ENCODE results near the gene FGD3. TPM values are rescaled to one million over a fixed set of nuclear protein-coding genes. Genes with fewer than 3 reads are reported as not detected.

FGD3 gene
- polyA plus RNA-seq, 1 donor = 3.8 TPM

GRCh38 chr9:93030642-93031628, 83.6 kb downstream of the FGD3 start:
- DNase-seq (ENCODE audit: low read depth) = no peak

- no peak for DNase-seq (ENCODE audit: low read depth)
These were observed 84.5 kb downstream of the FGD3 start for GRCh38 chr9:93031629-93032430.

GRCh38 chr9:93032545-93032944, 85.2 kb downstream of the FGD3 start:
- no peak for DNase-seq (ENCODE audit: low read depth)

GRCh38 chr9:93033531-93033930, 86.2 kb downstream of the FGD3 start:
- no peak for DNase-seq (ENCODE audit: low read depth)

GRCh38 chr9:93035106-93035660, 87.9 kb downstream of the FGD3 start:
- DNase-seq (ENCODE audit: low read depth) = no peak

- DNase-seq (ENCODE audit: low read depth) = no peak
These were observed 88.6 kb downstream of the FGD3 start for GRCh38 chr9:93035821-93036351.

GRCh38 chr9:93036887-93037475, 89.7 kb downstream of the FGD3 start:
- DNase-seq (ENCODE audit: low read depth) = no peak

- DNase-seq (ENCODE audit: low read depth) = no peak
These were observed 90.2 kb downstream of the FGD3 start for GRCh38 chr9:93037476-93037971.

- no peak for DNase-seq (ENCODE audit: low read depth)
These were observed 91.6 kb downstream of the FGD3 start for GRCh38 chr9:93038918-93039317.

- no peak for DNase-seq (ENCODE audit: low read depth)
These were observed 92.1 kb downstream of the FGD3 start for GRCh38 chr9:93039456-93039855.

- DNase-seq (ENCODE audit: low read depth) = no peak
These were observed 92.7 kb downstream of the FGD3 start for GRCh38 chr9:93039976-93040375.

- DNase-seq (ENCODE audit: low read depth) = no peak
These were observed 93.1 kb downstream of the FGD3 start for GRCh38 chr9:93040409-93040808.

- DNase-seq (ENCODE audit: low read depth) = no peak
These were observed 93.9 kb downstream of the FGD3 start for GRCh38 chr9:93041108-93041802.

- DNase-seq (ENCODE audit: low read depth) = no peak
These were observed 95.8 kb downstream of the FGD3 start for GRCh38 chr9:93043122-93043521.

- DNase-seq (ENCODE audit: low read depth) = no peak
These were observed 98.2 kb downstream of the FGD3 start for GRCh38 chr9:93045521-93045920.

- no peak for DNase-seq (ENCODE audit: low read depth)
These were observed 101.5 kb downstream of the FGD3 start for GRCh38 chr9:93048566-93049448.

- no peak for DNase-seq (ENCODE audit: low read depth)
These were observed 102.2 kb downstream of the FGD3 start for GRCh38 chr9:93049491-93049890.

- no peak for DNase-seq (ENCODE audit: low read depth)
These were observed 102.9 kb downstream of the FGD3 start for GRCh38 chr9:93050231-93050630.

GRCh38 chr9:93051680-93052089, 104.4 kb downstream of the FGD3 start:
- DNase-seq (ENCODE audit: low read depth) = peak; percentile 52

Data from forelimb muscle (tissue), 1 donor.